NOMO-1 (cell line): ENCODE data around the gene NELFCD.
"Not testable (repeated sequence)": the region's sequence is repeated elsewhere in the genome, so short reads cannot be mapped to it uniquely, and the experiment has no call there.

Experiments
- DNase-seq, 2 experiments: peaks; one replicate each; lab custom pipeline; 2025; ENCODE audit not compliant: unreplicated experiment in 2 of 2; lab: John Stamatoyannopoulos, UW

Gene NELFCD

GRCh38 chr20:58980711-58981627, at the start of gene NELFCD:
Gene NELFCD (plus strand): TSS chr20:58981256. CDS start chr20:58981310, 54 bp downstream.
- peak; percentile 61 to 73 for DNase-seq

GRCh38 chr20:58932170-58932569, 48.9 kb upstream of the NELFCD start:
- no peak for DNase-seq

GRCh38 chr20:58938078-58938477, 43.0 kb upstream of the NELFCD start:
- no peak for DNase-seq

- peak; percentile 46 to 86 for DNase-seq
Measured at GRCh38 chr20:58938541-58938940, 42.5 kb upstream of the NELFCD start.

- no peak for DNase-seq
Measured at GRCh38 chr20:58941471-58941870, 39.6 kb upstream of the NELFCD start.

GRCh38 chr20:58942549-58942948, 38.5 kb upstream of the NELFCD start:
- DNase-seq = no peak

GRCh38 chr20:58944610-58945009, 36.4 kb upstream of the NELFCD start:
- no peak for DNase-seq

GRCh38 chr20:58945965-58946631, 35.0 kb upstream of the NELFCD start:
- peak in 1 of 2 experiments; percentile 52 for DNase-seq

GRCh38 chr20:58947797-58948388, 33.2 kb upstream of the NELFCD start:
- DNase-seq = not testable (repeated sequence)

GRCh38 chr20:58950603-58951002, 30.5 kb upstream of the NELFCD start:
- no peak for DNase-seq

GRCh38 chr20:58953050-58953449, 28.0 kb upstream of the NELFCD start:
- DNase-seq = no peak

GRCh38 chr20:58956078-58956477, 25.0 kb upstream of the NELFCD start:
- DNase-seq = peak; percentile 13 to 67

- no peak for DNase-seq
Measured at GRCh38 chr20:58959652-58960051, 21.4 kb upstream of the NELFCD start.

- DNase-seq = no peak
Measured at GRCh38 chr20:58963060-58963584, 17.9 kb upstream of the NELFCD start.

GRCh38 chr20:58963922-58964321, 17.1 kb upstream of the NELFCD start:
- not testable (repeated sequence) for DNase-seq

- DNase-seq = no peak
Measured at GRCh38 chr20:58965270-58966064, 15.6 kb upstream of the NELFCD start.

GRCh38 chr20:58967652-58968429, 13.2 kb upstream of the NELFCD start:
- DNase-seq = no peak

- DNase-seq = no peak
Measured at GRCh38 chr20:58969439-58969838, 11.6 kb upstream of the NELFCD start.

GRCh38 chr20:58970146-58970545, 10.9 kb upstream of the NELFCD start:
- no peak for DNase-seq

- no peak for DNase-seq
Measured at GRCh38 chr20:58971429-58971828, 9.6 kb upstream of the NELFCD start.
